T-helper 1 cell treated with Interleukin-12 subunit alpha and Interleukin-12 subunit beta and Interleukin-4 antibody, amounts not matched to agents 30 μg/mL and 1 μg/mL, for 36 hours (primary cell): ENCODE measurements around the gene LIF.
A peak's percentile ranks its signal among the peaks of the same experiment; 100 is the strongest.

Experiments used
- H3K27ac Mint-ChIP-seq: one replicate; pipeline ENCODE4 v1.8.0; 2021; ENCODE audit warnings: mild to moderate bottlenecking, mixed read lengths
- H3K27me3 Mint-ChIP-seq: one replicate; pipeline ENCODE4 v1.8.0; 2021; ENCODE audit warnings: low read depth, mixed read lengths
- H3K36me3 Mint-ChIP-seq: one replicate; pipeline ENCODE4 v1.8.0; 2021; ENCODE audit warnings: low read depth, mixed read lengths
- H3K4me1 Mint-ChIP-seq: one replicate; pipeline ENCODE4 v1.8.0; 2021; ENCODE audit warnings: low read depth, mixed read lengths
- H3K4me3 Mint-ChIP-seq: one replicate; pipeline ENCODE4 v1.8.0; 2021; ENCODE audit warnings: mild to moderate bottlenecking, moderate library complexity, mixed read lengths
- H3K9me3 Mint-ChIP-seq: one replicate; pipeline ENCODE4 v1.8.0; 2021; ENCODE audit warnings: mixed read lengths

The LIF gene

DNA sequence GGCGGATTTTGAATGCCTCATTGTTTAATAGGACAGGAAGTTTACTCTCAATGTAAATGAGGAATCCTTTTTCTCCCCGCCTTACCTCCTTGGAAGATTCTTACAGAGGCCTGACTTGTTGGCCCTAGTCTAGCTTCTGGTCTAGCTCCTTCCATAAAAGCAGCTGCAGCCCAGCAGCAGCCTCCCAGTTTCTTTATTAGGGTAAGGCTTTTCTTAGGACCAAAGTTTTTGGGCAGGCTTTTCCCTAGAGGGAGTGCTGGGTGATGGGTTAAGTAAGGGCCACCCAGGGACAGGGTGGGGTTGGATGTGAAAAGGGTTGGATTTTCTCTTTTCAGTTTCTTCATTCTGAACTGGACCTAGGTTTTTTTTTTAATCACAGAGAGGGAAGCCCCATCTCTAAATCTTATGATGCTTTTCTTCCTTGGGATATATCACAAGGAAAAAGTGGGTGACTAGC is 49.7 kb downstream of the LIF start:
- H3K4me1 Mint-ChIP-seq: peaks cover 65% of the 10 kb centered on the region
- H3K27me3 Mint-ChIP-seq: no peaks in the 10 kb centered on the region
- no peak overlapping the region for H3K4me3 Mint-ChIP-seq
- H3K36me3 Mint-ChIP-seq: peaks cover 22% of the 10 kb centered on the region
- peak overlapping the region; percentile 94 for H3K27ac Mint-ChIP-seq
- H3K9me3 Mint-ChIP-seq: peaks cover 12% of the 10 kb centered on the region

DNA sequence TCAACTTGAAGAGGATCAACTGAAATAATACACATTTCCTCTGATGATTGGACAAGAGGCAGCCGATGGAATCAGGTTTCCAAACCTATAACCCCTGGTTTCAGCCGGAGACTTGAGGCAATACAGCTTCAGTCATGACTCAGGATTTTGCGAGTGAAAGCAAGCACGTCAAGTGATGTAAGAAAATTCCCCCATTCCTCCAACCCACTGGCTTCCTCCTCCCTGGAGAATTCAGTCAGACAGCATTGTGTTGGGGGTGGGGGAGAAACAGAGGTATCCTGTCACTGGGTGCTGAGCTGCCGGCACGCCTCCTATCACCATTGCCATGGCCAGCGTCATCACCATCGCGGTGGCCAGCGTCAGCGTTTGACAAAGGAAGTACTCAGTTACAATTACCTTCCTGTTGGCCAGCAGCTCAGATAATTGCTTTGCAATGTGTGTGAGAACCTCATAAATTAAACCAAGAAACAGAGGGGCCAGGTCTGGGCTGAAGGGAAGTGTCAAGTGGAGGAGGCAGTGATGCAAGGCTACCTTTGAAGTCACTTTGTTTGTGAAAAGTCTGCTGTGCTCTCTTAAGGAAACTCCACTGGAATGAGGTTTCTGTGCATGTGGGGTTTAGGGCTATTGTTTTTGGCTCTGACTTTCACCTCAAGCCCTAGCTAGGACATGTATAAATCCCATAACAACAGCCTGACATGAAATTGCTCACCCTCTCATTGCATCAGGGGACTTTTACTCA is 50.2 kb downstream of the LIF start:
- H3K36me3 Mint-ChIP-seq: peaks cover 20% of the 10 kb centered on the region
- H3K27ac Mint-ChIP-seq: peak overlapping the region; percentile 94
- peaks cover 68% of the 10 kb centered on the region for H3K4me1 Mint-ChIP-seq
- no peaks in the 10 kb centered on the region for H3K27me3 Mint-ChIP-seq
- peak overlapping the region; percentile 25 for H3K4me3 Mint-ChIP-seq
- peaks cover 9% of the 10 kb centered on the region for H3K9me3 Mint-ChIP-seq

DNA sequence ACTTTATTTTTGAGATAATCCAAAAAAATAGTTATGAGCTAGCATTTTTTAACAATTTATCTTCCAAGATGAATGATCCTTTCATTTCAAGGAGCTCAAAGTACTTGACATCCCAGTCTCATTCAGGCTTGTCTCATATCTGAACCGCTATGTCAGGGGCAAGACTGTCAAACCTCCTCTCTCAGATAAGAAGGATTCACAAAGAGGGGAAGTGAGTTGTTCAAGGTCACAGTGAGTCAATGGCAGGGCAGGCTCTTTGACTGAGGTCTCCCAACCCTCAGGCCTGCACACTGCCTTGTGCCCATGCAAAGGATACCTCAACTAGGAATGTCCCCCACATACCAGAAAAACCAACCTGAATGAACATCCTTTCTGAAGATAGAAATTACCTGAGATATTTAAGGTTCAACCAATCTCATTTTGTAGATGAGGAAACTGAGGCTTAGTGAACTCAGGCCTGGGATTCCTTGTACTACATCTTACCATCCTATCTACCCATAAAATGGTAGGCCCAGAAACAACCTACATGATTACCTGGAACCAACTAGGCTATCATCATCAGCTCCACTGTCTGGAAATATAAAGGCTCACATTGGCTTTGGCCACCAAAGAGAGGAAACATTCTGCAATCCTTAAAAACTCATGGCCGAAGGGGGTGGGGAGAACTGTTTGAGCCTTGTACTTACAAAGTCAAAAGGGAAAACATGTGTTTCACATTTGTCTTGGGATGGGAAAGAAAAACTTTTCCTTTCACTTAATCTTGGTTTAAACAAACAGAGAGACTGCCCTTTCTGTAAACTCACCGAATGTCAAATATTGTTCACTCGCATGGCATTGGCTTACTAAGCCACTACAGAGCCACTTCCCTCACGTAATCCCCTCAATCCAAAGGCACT is 51.1 kb downstream of the LIF start:
- peaks cover 21% of the 10 kb centered on the region for H3K36me3 Mint-ChIP-seq
- peaks cover 9% of the 10 kb centered on the region for H3K9me3 Mint-ChIP-seq
- peak overlapping the region; percentile 94 for H3K27ac Mint-ChIP-seq
- peaks cover 77% of the 10 kb centered on the region for H3K4me1 Mint-ChIP-seq
- no peaks in the 10 kb centered on the region for H3K27me3 Mint-ChIP-seq
- H3K4me3 Mint-ChIP-seq: peak overlapping the region; percentile 25

DNA sequence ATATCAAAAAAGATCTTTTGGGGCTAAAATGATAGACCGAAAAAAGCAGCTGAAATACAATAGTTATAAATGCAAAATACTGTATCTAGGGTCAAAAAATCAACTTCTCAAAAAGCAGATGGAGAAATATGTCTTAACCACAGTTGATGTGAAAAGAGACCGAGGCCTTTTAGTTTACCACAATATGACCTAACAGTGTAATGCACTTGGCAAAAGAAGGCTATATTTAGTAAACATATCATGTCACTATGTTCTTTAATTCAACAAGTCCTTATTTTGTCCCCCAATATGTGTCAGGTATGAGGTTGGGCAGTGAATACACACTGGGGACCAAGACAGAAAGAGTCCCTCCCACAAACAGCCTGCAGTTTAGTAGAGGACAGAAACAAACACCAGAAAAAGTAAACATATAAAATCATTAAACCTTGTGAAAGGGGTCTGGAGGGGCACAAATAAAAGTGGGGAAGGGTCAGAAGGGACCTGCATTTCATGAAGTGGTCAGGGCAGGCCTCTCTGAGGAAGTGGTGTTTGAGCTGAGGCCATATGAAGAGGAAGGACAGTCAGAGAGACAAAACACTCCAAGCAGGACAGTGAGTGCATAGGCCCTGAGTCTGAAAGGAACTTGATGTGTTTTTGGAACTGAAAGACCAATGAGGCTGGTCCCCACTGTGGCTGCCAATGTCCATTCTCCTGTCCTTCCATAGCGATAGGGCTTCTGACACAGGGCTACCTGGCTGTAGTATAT is 53.4 kb downstream of the LIF start:
- Mint-ChIP-seq H3K27me3 (no peaks in the 10 kb centered on the region), H3K4me3 (no peak overlapping the region), H3K4me1 (peaks cover 83% of the 10 kb centered on the region), H3K9me3 (peaks cover 9% of the 10 kb centered on the region), H3K27ac (peak overlapping the region; percentile 86), H3K36me3 (peaks cover 25% of the 10 kb centered on the region)

DNA sequence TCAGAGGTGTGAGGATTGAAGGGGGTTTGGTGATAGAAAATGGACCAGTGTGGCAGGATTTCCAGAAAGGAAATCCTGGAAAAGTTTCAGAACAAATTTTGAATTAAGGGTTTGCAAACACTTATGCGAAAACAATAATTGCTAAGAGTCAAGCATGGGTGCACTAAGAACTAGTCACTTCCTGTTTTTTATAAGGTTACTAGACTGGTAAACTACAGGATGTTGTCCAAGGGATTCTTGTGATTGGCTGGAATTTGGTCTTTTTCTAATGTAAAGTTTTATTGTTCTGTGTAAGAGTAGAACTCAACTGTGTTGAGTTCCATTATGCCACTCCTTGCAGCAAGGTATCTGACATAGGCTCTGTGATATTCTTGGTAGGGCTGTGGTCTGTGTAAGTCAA is 54.1 kb downstream of the LIF start:
- Mint-ChIP-seq H3K36me3 (peaks cover 25% of the 10 kb centered on the region), H3K27ac (peak overlapping the region; percentile 86), H3K27me3 (no peaks in the 10 kb centered on the region), H3K4me3 (peak overlapping the region; percentile 28), H3K4me1 (peaks cover 83% of the 10 kb centered on the region), H3K9me3 (peaks cover 9% of the 10 kb centered on the region)

DNA sequence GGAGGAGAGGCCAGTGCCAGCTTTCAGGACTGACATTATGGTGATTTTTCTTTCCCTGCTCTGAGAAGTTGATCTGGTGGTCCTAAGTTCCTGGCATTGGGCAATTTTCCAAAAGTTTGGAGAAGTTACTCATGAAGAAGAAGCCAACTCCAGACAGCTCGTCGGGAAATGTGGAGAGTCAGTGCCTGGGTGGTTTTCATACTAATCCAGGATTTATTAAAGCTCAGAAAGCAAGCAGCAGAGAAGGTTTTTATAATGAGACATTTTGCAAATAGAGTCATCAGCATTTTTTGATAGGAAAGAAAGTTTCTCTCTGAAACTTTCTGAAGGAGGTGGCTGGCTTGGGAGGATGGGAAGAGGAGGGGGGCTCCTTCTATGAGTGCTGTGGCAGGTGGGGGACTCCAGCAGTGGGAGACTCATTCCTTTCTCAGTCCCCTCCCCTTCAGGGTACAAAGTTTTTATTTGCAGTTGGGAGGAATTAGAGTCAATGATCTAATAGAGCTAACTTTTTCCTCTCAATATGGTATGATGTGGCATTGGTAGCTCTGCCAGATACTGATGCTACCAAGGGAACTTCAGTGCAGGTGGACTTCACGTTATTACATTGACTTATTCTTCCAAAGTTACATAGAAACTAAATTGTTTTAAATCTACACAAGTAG is 55.4 kb downstream of the LIF start:
- peaks cover 12% of the 10 kb centered on the region for H3K9me3 Mint-ChIP-seq
- peaks cover 87% of the 10 kb centered on the region for H3K4me1 Mint-ChIP-seq
- H3K27ac Mint-ChIP-seq: peak overlapping the region; percentile 86

DNA sequence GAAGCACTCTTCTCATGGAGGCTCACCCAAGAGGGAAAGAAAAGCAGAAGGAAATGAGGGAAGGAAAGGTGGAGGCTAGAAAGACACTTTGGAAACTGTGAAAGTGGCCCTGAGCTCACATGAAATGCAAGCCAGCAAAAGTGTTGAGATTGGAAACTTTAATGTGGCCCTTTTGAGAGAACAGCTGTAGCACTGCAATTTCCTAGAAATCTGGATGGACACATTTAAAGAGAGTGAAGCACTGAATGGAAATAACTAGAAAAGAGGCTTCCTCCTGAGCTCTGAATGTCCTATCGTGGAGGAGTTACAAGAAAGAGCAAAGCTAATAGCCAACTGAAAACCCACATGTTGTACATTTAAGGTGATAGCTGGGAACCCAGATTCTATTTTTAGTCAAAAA is 56.0 kb downstream of the LIF start:
- H3K36me3 Mint-ChIP-seq: peaks cover 24% of the 10 kb centered on the region
- H3K4me1 Mint-ChIP-seq: peaks cover 84% of the 10 kb centered on the region
- peak overlapping the region; percentile 58 for H3K4me3 Mint-ChIP-seq
- H3K9me3 Mint-ChIP-seq: peaks cover 12% of the 10 kb centered on the region
- H3K27me3 Mint-ChIP-seq: no peaks in the 10 kb centered on the region
- H3K27ac Mint-ChIP-seq: peak overlapping the region; percentile 86

More for the DNA sequence above, 55.4 kb downstream of the LIF start:
- peak overlapping the region; percentile 58 for H3K4me3 Mint-ChIP-seq
- no peaks in the 10 kb centered on the region for H3K27me3 Mint-ChIP-seq
- H3K36me3 Mint-ChIP-seq: peaks cover 27% of the 10 kb centered on the region
